HG02970 (cell line): Measurements from ENCODE around the gene TAS1R2.
"Not testable (repeated sequence)": the region's sequence is repeated elsewhere in the genome, so short reads cannot be mapped to it uniquely, and the experiment has no call there.

Experiments
- ATAC-seq: cut with Tn5 transposase; IDR thresholded peaks from one replicate; pipeline ENCODE4 v1.9.1; 2021; ENCODE audit warnings: mild to moderate bottlenecking, moderate library complexity, moderate number of reproducible peaks; ENCODE audit not compliant: unreplicated experiment, low FRiP score

Gene TAS1R2

GRCh38 chr1:18870595-18870865 is 11.1 kb upstream of the TAS1R2 start:
- ATAC-seq = not testable (repeated sequence)

GRCh38 chr1:18869847-18870594 is 10.6 kb upstream of the TAS1R2 start:
- no peak for ATAC-seq

GRCh38 chr1:18868801-18869424 is 9.5 kb upstream of the TAS1R2 start:
- ATAC-seq = no peak

- no peak for ATAC-seq
These were observed 8.9 kb upstream of the TAS1R2 start for GRCh38 chr1:18868354-18868753.

- no peak for ATAC-seq
These were observed 7.4 kb upstream of the TAS1R2 start for GRCh38 chr1:18866846-18867245.

- no peak for ATAC-seq
These were observed 6.9 kb upstream of the TAS1R2 start for GRCh38 chr1:18866314-18866713.

- no peak for ATAC-seq
These were observed 5.7 kb upstream of the TAS1R2 start for GRCh38 chr1:18865176-18865575.

GRCh38 chr1:18861590-18861989 is 2.1 kb upstream of the TAS1R2 start:
- ATAC-seq = no peak

- no peak for ATAC-seq
These were observed 1.6 kb upstream of the TAS1R2 start for GRCh38 chr1:18861082-18861481.

GRCh38 chr1:18858070-18858688 is 1.3 kb downstream of the TAS1R2 start:
- ATAC-seq = no peak

GRCh38 chr1:18856435-18856834 is 3.0 kb downstream of the TAS1R2 start:
- no peak for ATAC-seq

- no peak for ATAC-seq
These were observed 3.9 kb downstream of the TAS1R2 start for GRCh38 chr1:18855573-18855972.

- no peak for ATAC-seq
These were observed 5.0 kb downstream of the TAS1R2 start for GRCh38 chr1:18854331-18855025.

GRCh38 chr1:18852501-18852900 is 7.0 kb downstream of the TAS1R2 start:
- no peak for ATAC-seq

GRCh38 chr1:18849261-18849711 is 10.2 kb downstream of the TAS1R2 start:
- no peak for ATAC-seq

- ATAC-seq = not testable (repeated sequence)
These were observed 11.7 kb downstream of the TAS1R2 start for GRCh38 chr1:18847723-18848122.

- ATAC-seq = no peak
These were observed 19.3 kb downstream of the TAS1R2 start for GRCh38 chr1:18840145-18840544.

- no peak for ATAC-seq
These were observed 22.8 kb downstream of the TAS1R2 start for GRCh38 chr1:18836654-18837053.

GRCh38 chr1:18832319-18832718 is 27.1 kb downstream of the TAS1R2 start:
- not testable (repeated sequence) for ATAC-seq

- ATAC-seq = no peak
These were observed 27.8 kb downstream of the TAS1R2 start for GRCh38 chr1:18831656-18832055.

- no peak for ATAC-seq
These were observed 28.9 kb downstream of the TAS1R2 start for GRCh38 chr1:18830596-18830995.
